Right lobe of liver (tissue), 6 donors: ENCODE measurements around the gene ARMH3. TPM values are rescaled to one million over a fixed set of nuclear protein-coding genes. Genes with fewer than 3 reads are reported as not detected.

Experiments
- ATAC-seq, 4 donors: fragments of 200-7000 bp; cut with Tn5 transposase; one replicate each; pipeline ENCODE4 v1.9.1; 2020; ENCODE audit warnings: mild to moderate bottlenecking in 4 of 4, moderate library complexity in 4 of 4
- DNase-seq, 3 donors: peaks; one replicate each; pipeline ENCODE4 v3.0.0-alpha.2; 2020
- H3K27ac ChIP-seq, 3 donors: fragments of 200-600 bp; one replicate each; pipeline ENCODE4 v1.8.0; 2022
- H3K27me3 ChIP-seq, 2 donors: fragments of 200-600 bp; one replicate each; pipeline ENCODE4 v1.8.0; 2022
- H3K36me3 ChIP-seq, 4 donors: fragments of 200-600 bp; sonication (generic) in 1 of 4; one replicate each; pipeline versions ENCODE4 v1.5.1 to v1.8.0; 2017 to 2022; ENCODE audit warnings: control low read depth in 1 of 4
- H3K4me1 ChIP-seq, 4 donors: fragments of 200-600 bp; sonication (generic) in 1 of 4; one replicate each; pipeline versions ENCODE4 v1.5.1 to v1.8.0; 2017 to 2022; ENCODE audit warnings: control low read depth in 1 of 4
- H3K4me3 ChIP-seq, 3 donors: fragments of 200-600 bp; one replicate each; pipeline ENCODE4 v1.8.0; 2022
- H3K9me3 ChIP-seq, 4 donors: fragments of 200-600 bp; sonication (generic) in 1 of 4; one replicate each; pipeline versions ENCODE4 v1.5.1 to v1.8.0; 2017 to 2022; ENCODE audit warnings: control low read depth in 1 of 4
- CTCF ChIP-seq, 4 donors: fragments of 200-600 bp in 3 of 4; fragments of 450-650 bp in 1 of 4; IDR thresholded peaks; one replicate each; pipeline versions ENCODE4 v1.5.1 to v1.8.0; 2016 to 2022; ENCODE audit warnings: antibody characterized with exemption in 4 of 4, mild to moderate bottlenecking in 2 of 4
- POLR2A ChIP-seq: fragments of 450-650 bp; IDR thresholded peaks from one replicate; pipeline ENCODE4 v1.6.1; 2017; ENCODE audit warnings: antibody characterized with exemption, mild to moderate bottlenecking
- WGBS: methylation state at CpG from one replicate; pipeline ENCODE4 v1.1.6; 2018; ENCODE audit warnings: low coverage, low lambda C conversion rate; ENCODE audit not compliant: insufficient coverage; ENCODE audit errors: missing lambda C conversion rate; 5-methylcytosine and 5-hydroxymethylcytosine counted together
- intact Hi-C, 2 donors: fragments of 100-400 bp; cut with DNase I; formaldehyde crosslinking; loops; one replicate each; pipeline versions ENCODE4 v1.11.2 to v1.14.1; 2022
- total RNA-seq, 6 experiments: library from RNA; depleted of rRNA in 2 of 6; stranded (reverse); fragments of >200 nt in 2 of 6; fragmentation: NEBNext Ultra II Directional in 3 of 6; extraction: Animal tissue kit (Norgen Biotek cat#: 25700) in 3 of 6; gene quantifications; one replicate each; pipeline versions ENCODE4 v1.1.0 to v1.2.4, GENCODE V29; 2016 to 2023
- donor health status: DM: no; HTN: yes; CAD: no.
- donor health status: DM: no; HTN: no; CAD: no.
- donor health status: DM: no; HTN: no; CAD: no.
- donor health status: DM: no; HTN: yes; CAD: no.
- donor health status: DM: no; HTN: yes; CAD: no.

ARMH3 gene
- total RNA-seq, 6 experiments from 2014 or later, result 8.5 to 13.4 (median 11.6) TPM

- H3K4me1 ChIP-seq, result peaks cover 0 to 9% (median 2%) of the 10 kb centered on the region in 4 donors
- H3K27me3 ChIP-seq, result no peaks in the 10 kb centered on the region
- WGBS, result 55% methylated on average over 10 of the region's 60 CpGs
- no peaks in the 10 kb centered on the region for H3K9me3 ChIP-seq
- no peak within 1 kb of the TSS for H3K27ac ChIP-seq
- H3K4me3 ChIP-seq, result peak within 1 kb of the TSS in 1 of 3 donors; percentile 36
- peaks cover 0 to 5% (median 0%) of the 10 kb centered on the region in 4 donors for H3K36me3 ChIP-seq
- TF ChIP-seq POLR2A, result no peak
- TF ChIP-seq CTCF (IDR thresholded peaks at IDR 0.05), result peak; percentile 30 to 53 (median 40)
- intact Hi-C loops, result loop anchor here in 1 of 2 donors (10.0 kb wide), 1 partner anchor 231 kb away; no protein-coding TSS in a partner anchor
- DNase-seq (peak in 2 of 3 donors; percentile 37 to 59), ATAC-seq (peak; percentile 2 to 20 (median 10))
Measured at GRCh38 chr10:101843032-101844021, 212.6 kb downstream of the ARMH3 start, which contains the start of gene KCNIP2. Gene KCNIP2, minus strand, starts transcription at chr10:101843800. Its CDS starts 232 bp downstream, at chr10:101843568.

- Histone ChIP-seq H3K27ac (no peak overlapping the region), H3K4me3 (no peak overlapping the region), H3K27me3 (no peaks in the 10 kb centered on the region), H3K9me3 (no peaks in the 10 kb centered on the region), H3K4me1 (peaks cover 0 to 9% (median 2%) of the 10 kb centered on the region in 4 donors), H3K36me3 (no peaks in the 10 kb centered on the region)
- ATAC-seq (no peak), DNase-seq (peak in 2 of 3 donors; percentile 13 to 37)
- no peak for TF ChIP-seq POLR2A
- no peak for TF ChIP-seq CTCF (IDR thresholded peaks at IDR 0.05)
- intact Hi-C loops, result loop anchor here in 1 of 2 donors (10.0 kb wide), 1 partner anchor 233 kb away; no protein-coding TSS in a partner anchor
Measured at GRCh38 chr10:101841826-101842225, 214.1 kb downstream of the ARMH3 start.

- no peak for TF ChIP-seq POLR2A
- peak; percentile 87 to 96 (median 95) for TF ChIP-seq CTCF (IDR thresholded peaks at IDR 0.05)
- 9% methylated on average over 14 of the region's 46 CpGs for WGBS
- H3K27me3 ChIP-seq, result no peaks in the 10 kb centered on the region
- DNase-seq, result peak; percentile 81 to 85 (median 82)
- intact Hi-C loops, result loop anchor here in 1 of 2 donors (10.0 kb wide), 1 partner anchor 234 kb away; no protein-coding TSS in a partner anchor
- H3K9me3 ChIP-seq, result no peaks in the 10 kb centered on the region
- H3K4me1 ChIP-seq, result peaks cover 0 to 9% (median 2%) of the 10 kb centered on the region in 4 donors
- H3K4me3 ChIP-seq, result peak overlapping the region; percentile 9 to 38 (median 27)
- ATAC-seq, result peak; percentile 83 to 87 (median 86)
- no peaks in the 10 kb centered on the region for H3K36me3 ChIP-seq
- no peak overlapping the region for H3K27ac ChIP-seq
Measured at GRCh38 chr10:101840741-101841453, 215.1 kb downstream of the ARMH3 start.

GRCh38 chr10:101840102-101840684, 215.8 kb downstream of the ARMH3 start:
- H3K27me3 ChIP-seq, result no peaks in the 10 kb centered on the region
- ATAC-seq (peak in 1 of 4 donors; percentile 3), DNase-seq (no peak)
- no peaks in the 10 kb centered on the region for H3K9me3 ChIP-seq
- WGBS, result under 1% methylated on average over 17 of the region's 19 CpGs
- H3K36me3 ChIP-seq, result no peaks in the 10 kb centered on the region
- peak overlapping the region; percentile 14 to 38 (median 27) for H3K4me3 ChIP-seq
- H3K4me1 ChIP-seq, result peaks cover 0 to 9% (median 2%) of the 10 kb centered on the region in 4 donors
- H3K27ac ChIP-seq, result no peak overlapping the region
- TF ChIP-seq CTCF (IDR thresholded peaks at IDR 0.05), result no peak
- intact Hi-C loops, result loop anchor here in 1 of 2 donors (10.0 kb wide), 1 partner anchor 235 kb away; no protein-coding TSS in a partner anchor
